ENCODE results near the gene SNRNP48. TPM values are rescaled to one million over a fixed set of nuclear protein-coding genes. Genes with fewer than 3 reads are reported as not detected.

Gene SNRNP48
- polyA plus RNA-seq, 1 of the 3 experiments (the other 2 are of a cell fraction), result 5.7 TPM

DNA sequence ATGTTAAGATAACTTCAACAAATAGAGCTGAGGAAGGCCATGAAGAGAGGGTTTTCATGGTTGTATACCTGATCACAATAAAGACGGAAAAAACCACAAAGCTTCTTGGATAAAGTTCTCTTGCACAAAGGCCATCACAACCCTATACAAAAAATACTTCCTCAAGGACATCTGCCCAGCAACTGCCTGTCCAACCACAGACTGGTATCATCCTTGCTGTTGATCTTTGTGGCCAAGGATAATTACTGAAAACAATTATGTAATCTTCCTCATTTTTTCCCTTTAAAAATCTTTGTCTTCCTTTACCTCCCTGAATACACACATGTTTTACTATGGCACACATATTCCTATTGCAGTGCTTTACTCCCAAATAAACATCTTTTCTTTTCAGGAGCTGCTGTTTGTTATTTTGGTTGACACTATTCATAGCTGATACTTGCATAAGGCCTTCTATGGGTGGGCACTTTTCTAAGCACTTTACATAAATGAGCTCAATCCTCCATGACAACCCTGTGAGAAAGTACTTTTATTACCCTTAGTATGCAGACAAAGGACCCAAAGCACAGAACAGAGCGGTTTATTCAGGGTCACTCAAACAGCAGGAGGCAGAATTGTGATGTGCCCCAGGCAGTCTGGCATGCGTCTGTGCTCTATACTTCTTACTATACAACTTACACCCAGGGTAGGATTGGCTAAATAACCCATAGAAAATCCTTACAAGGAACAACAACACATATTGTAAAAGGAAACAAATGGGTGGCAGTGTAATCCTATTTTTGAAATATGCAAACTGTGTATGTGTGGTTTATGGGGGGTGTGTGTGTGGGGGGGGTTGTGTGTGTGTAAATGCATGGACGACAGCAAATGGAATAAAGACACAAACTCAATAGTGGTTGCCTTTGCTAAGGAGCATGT, 35.1 kb downstream of the SNRNP48 start:
- ChIA-PET CTCF (interaction anchor here (0.6 to 1.7 kb wide), 2 partner anchors 9 to 10 kb away, joined by 3 to 4 read pairs; no protein-coding TSS in a partner anchor), POLR2A (no interaction called here)
- WGBS (ENCODE audit: low lambda C conversion rate), result 68% methylated on average over 4 of the region's 4 CpGs
- H4K20me1 ChIP-seq (ENCODE audit: insufficient read depth), result no peaks in the 10 kb centered on the region
- H3K79me2 ChIP-seq (ENCODE audit: insufficient read depth), result no peaks in the 10 kb centered on the region
- H3K9me2 ChIP-seq, result no peaks in the 10 kb centered on the region
- TF ChIP-seq RXRA (IDR thresholded peaks at IDR 0.05; ENCODE audit: borderline replicate concordance, low read depth), result no peak
- no peak for TF ChIP-seq RAD21 (IDR thresholded peaks at IDR 0.05; ENCODE audit: low read length)
- no peak for TF ChIP-seq EP300 (IDR thresholded peaks at IDR 0.05; ENCODE audit: borderline replicate concordance in 1 of 2, low read depth in 1 of 2, low read length in 1 of 2)
- TF ChIP-seq NFIC (IDR thresholded peaks at IDR 0.05; ENCODE audit: borderline replicate concordance), result no peak
- no peak for TF ChIP-seq FOXM1 (IDR thresholded peaks at IDR 0.05; ENCODE audit: low read depth)
- TF ChIP-seq, protein P1, sequence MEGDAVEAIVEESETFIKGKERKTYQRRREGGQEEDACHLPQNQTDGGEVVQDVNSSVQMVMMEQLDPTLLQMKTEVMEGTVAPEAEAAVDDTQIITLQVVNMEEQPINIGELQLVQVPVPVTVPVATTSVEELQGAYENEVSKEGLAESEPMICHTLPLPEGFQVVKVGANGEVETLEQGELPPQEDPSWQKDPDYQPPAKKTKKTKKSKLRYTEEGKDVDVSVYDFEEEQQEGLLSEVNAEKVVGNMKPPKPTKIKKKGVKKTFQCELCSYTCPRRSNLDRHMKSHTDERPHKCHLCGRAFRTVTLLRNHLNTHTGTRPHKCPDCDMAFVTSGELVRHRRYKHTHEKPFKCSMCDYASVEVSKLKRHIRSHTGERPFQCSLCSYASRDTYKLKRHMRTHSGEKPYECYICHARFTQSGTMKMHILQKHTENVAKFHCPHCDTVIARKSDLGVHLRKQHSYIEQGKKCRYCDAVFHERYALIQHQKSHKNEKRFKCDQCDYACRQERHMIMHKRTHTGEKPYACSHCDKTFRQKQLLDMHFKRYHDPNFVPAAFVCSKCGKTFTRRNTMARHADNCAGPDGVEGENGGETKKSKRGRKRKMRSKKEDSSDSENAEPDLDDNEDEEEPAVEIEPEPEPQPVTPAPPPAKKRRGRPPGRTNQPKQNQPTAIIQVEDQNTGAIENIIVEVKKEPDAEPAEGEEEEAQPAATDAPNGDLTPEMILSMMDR (IDR thresholded peaks at IDR 0.05), result no peak
- TF ChIP-seq, protein P2, sequence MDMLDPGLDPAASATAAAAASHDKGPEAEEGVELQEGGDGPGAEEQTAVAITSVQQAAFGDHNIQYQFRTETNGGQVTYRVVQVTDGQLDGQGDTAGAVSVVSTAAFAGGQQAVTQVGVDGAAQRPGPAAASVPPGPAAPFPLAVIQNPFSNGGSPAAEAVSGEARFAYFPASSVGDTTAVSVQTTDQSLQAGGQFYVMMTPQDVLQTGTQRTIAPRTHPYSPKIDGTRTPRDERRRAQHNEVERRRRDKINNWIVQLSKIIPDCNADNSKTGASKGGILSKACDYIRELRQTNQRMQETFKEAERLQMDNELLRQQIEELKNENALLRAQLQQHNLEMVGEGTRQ (IDR thresholded peaks at IDR 0.05; ENCODE audit: borderline replicate concordance, low read depth, low read length), result no peak
- TF ChIP-seq, protein P3, sequence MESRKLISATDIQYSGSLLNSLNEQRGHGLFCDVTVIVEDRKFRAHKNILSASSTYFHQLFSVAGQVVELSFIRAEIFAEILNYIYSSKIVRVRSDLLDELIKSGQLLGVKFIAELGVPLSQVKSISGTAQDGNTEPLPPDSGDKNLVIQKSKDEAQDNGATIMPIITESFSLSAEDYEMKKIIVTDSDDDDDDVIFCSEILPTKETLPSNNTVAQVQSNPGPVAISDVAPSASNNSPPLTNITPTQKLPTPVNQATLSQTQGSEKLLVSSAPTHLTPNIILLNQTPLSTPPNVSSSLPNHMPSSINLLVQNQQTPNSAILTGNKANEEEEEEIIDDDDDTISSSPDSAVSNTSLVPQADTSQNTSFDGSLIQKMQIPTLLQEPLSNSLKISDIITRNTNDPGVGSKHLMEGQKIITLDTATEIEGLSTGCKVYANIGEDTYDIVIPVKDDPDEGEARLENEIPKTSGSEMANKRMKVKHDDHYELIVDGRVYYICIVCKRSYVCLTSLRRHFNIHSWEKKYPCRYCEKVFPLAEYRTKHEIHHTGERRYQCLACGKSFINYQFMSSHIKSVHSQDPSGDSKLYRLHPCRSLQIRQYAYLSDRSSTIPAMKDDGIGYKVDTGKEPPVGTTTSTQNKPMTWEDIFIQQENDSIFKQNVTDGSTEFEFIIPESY (IDR thresholded peaks at IDR 0.05; ENCODE audit: borderline replicate concordance, low read depth), result no peak
- TF ChIP-seq JUND (IDR thresholded peaks at IDR 0.05), result no peak
- TF ChIP-seq FOSL2 (IDR thresholded peaks at IDR 0.05; ENCODE audit: borderline replicate concordance, low read depth), result no peak
- no peak for TF ChIP-seq POLR2AphosphoS5 (IDR thresholded peaks at IDR 0.05; ENCODE audit: low read depth, low read length)
- TF ChIP-seq SMC3 (IDR thresholded peaks at IDR 0.05; ENCODE audit: low read depth, low read length), result no peak
- no peak for TF ChIP-seq RCOR1 (IDR thresholded peaks at IDR 0.05; ENCODE audit: low read length)
- TF ChIP-seq TEAD4 (IDR thresholded peaks at IDR 0.05; ENCODE audit: borderline replicate concordance, insufficient read depth), result no peak
- no peak for TF ChIP-seq GABPA (IDR thresholded peaks at IDR 0.05; ENCODE audit: low read depth)
- no peak for TF ChIP-seq SIN3A (IDR thresholded peaks at IDR 0.05; ENCODE audit: borderline replicate concordance, low read depth, low read length)
- H3F3A ChIP-seq (replicated peaks; ENCODE audit: insufficient read depth), result no peaks in the 10 kb centered on the region
- H2AFZ ChIP-seq (ENCODE audit: low read depth), result no peak overlapping the region
- H3K9me3 ChIP-seq, result no peaks in the 10 kb centered on the region
- no peak overlapping the region for H3K4me2 ChIP-seq
- DNase-seq, result no peak
- no peak overlapping the region for H3K4me3 ChIP-seq (ENCODE audit: low read depth in 2 of 2, low read length in 1 of 2)
- H3K9ac ChIP-seq, result no peak overlapping the region
- no peaks in the 10 kb centered on the region for H3K4me1 ChIP-seq (ENCODE audit: control insufficient read depth in 1 of 2, insufficient read depth in 2 of 2, low read depth in 1 of 2, low read length in 1 of 2)
- H3K27me3 ChIP-seq (ENCODE audit: insufficient read depth), result no peaks in the 10 kb centered on the region
- H3K36me3 ChIP-seq (replicated peaks in 1 of 2; ENCODE audit: control insufficient read depth in 1 of 2, insufficient read depth in 2 of 2, low read length in 1 of 2), result no peaks in the 10 kb centered on the region
- H3K27ac ChIP-seq (ENCODE audit: low read depth in 2 of 2, low read length in 1 of 2), result no peak overlapping the region

Data from SK-N-SH (cell line).